GM12873 (cell line): Measurements from ENCODE around the gene EFCAB8.

Experiments used
- CTCF ChIP-seq: IDR thresholded peaks from 2 replicates; pipeline ENCODE4 v1.5.1; 2012; ENCODE audit warnings: low read depth, mild to moderate bottlenecking, moderate library complexity, low read length, control low read depth; ENCODE audit not compliant: insufficient read depth; ENCODE audit errors: missing control alignments

Gene EFCAB8

DNA sequence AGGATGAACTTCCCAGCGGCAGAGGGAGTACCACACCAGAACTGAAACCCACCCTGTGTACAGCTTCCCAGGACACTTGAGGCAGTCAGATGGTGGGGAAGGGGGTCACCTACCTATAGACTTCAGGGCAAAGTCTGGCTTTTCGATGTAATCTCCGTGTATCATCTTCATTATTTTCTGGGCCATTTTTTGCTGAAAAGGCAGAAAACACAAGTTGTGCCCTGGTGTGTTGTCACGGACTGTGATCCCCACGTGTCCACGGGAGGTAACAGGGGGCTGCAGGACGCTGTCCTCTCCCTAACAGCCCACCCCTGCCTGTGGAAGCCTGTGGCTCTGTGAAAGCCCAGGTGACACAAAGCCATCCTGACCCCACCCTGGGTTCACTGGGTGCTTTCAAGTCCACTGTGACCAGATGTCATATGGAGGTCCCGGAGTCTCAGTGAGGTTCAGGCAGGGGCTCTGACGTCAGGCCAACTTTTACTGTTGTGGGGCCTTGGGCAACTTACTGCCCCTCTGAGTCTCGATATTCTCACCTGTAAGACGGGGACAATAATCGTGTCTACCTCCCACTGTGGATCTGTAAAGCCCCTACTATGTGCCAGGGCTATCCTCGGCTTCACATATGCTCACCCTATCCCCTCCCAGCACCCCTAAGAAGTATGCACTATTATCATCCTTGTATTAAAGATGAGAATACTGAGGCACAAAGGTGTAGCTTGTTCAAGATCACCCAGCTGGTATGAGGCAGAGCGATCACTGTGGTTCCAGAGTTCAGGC, 131.0 kb downstream of the EFCAB8 start:
- no peak for TF ChIP-seq CTCF

- no peak for TF ChIP-seq CTCF
Measured at GRCh38 chr20:32990426-32990825, 131.7 kb downstream of the EFCAB8 start.

GRCh38 chr20:32991383-32991782, 132.7 kb downstream of the EFCAB8 start:
- TF ChIP-seq CTCF = no peak

GRCh38 chr20:32991792-32992641, 133.3 kb downstream of the EFCAB8 start:
- no peak for TF ChIP-seq CTCF

- no peak for TF ChIP-seq CTCF
Measured at GRCh38 chr20:32993496-32994050, 134.8 kb downstream of the EFCAB8 start.

- TF ChIP-seq CTCF = no peak
Measured at GRCh38 chr20:32995802-32996201, 137.1 kb downstream of the EFCAB8 start.

- no peak for TF ChIP-seq CTCF
Measured at GRCh38 chr20:32997431-32997830, 138.7 kb downstream of the EFCAB8 start.
